Hepatocyte (in vitro differentiated cells): ENCODE results near the gene COL28A1.

ENCODE experiments used
- CTCF ChIP-seq: fragments of 200-600 bp; sonication (generic); IDR thresholded peaks from 2 replicates; pipeline ENCODE4 v1.5.1; 2016; ENCODE audit warnings: antibody characterized with exemption, mild to moderate bottlenecking; ENCODE audit not compliant: poor library complexity
- EZH2 ChIP-seq: fragments of 200-600 bp; sonication (generic); IDR thresholded peaks from 2 replicates; pipeline ENCODE4 v1.6.1; 2016; ENCODE audit warnings: antibody characterized with exemption, mild to moderate bottlenecking, borderline replicate concordance

GRCh38 chr7:7370076-7370475 lies 165.6 kb downstream of the COL28A1 start:
- TF ChIP-seq CTCF (no peak), EZH2 (no peak)
